Suprapubic skin (tissue), 3 donors: ENCODE measurements around the gene SUMF1.

Source experiments
- CTCF ChIP-seq, 2 donors: fragments of 200-600 bp in 1 of 2; fragments of 450-650 bp in 1 of 2; sonication (generic) in 1 of 2; IDR thresholded peaks; one replicate each; pipeline ENCODE4 v1.5.1; 2016 to 2019; ENCODE audit warnings: antibody characterized with exemption in 2 of 2, mild to moderate bottlenecking in 1 of 2, moderate library complexity in 1 of 2
- POLR2A ChIP-seq, 2 donors: fragments of 450-650 bp; IDR thresholded peaks; one replicate each; pipeline ENCODE4 v1.6.1; 2017; ENCODE audit warnings: antibody characterized with exemption in 2 of 2, mild to moderate bottlenecking in 2 of 2, moderate library complexity in 2 of 2

- TF ChIP-seq POLR2A (IDR thresholded peaks at IDR 0.05) (no peak), CTCF (IDR thresholded peaks at IDR 0.05) (no peak)
These were observed 70.5 kb downstream of the SUMF1 start for GRCh38 chr3:4396542-4396941.
